Forelimb muscle (tissue), 1 donor: ENCODE data around the gene SGSM2. TPM values are rescaled to one million over a fixed set of nuclear protein-coding genes. Genes with fewer than 3 reads are reported as not detected.
"Not testable (repeated sequence)": the region's sequence is repeated elsewhere in the genome, so short reads cannot be mapped to it uniquely, and the experiment has no call there.

Source experiments
- DNase-seq: peaks from one replicate; pipeline ENCODE4 v3.0.0-alpha.2; 2013; ENCODE audit warnings: low read depth
- polyA plus RNA-seq: library from polyadenylated mRNA; unstranded; fragments of 120-200 nt; gene quantifications from one replicate; pipeline ENCODE4 v1.2.1, GENCODE V29; 2013; ENCODE audit not compliant: insufficient read length

The SGSM2 gene
- 42.4 TPM for polyA plus RNA-seq

GRCh38 chr17:2336852-2337543 lies at the start of gene SGSM2:
Gene SGSM2, plus strand, starts transcription at chr17:2337501. Its CDS starts 188 bp downstream, at chr17:2337689.
- peak; percentile 9 for DNase-seq

GRCh38 chr17:2289878-2290478 lies 47.3 kb upstream of the SGSM2 start:
- DNase-seq, result no peak

GRCh38 chr17:2292100-2292499 lies 45.2 kb upstream of the SGSM2 start:
- DNase-seq, result no peak

- DNase-seq, result no peak
Observed at GRCh38 chr17:2295575-2295974, 41.7 kb upstream of the SGSM2 start.

- no peak for DNase-seq
Observed at GRCh38 chr17:2297023-2297422, 40.3 kb upstream of the SGSM2 start.

- no peak for DNase-seq
Observed at GRCh38 chr17:2299136-2299535, 38.2 kb upstream of the SGSM2 start.

- no peak for DNase-seq
Observed at GRCh38 chr17:2299756-2300155, 37.5 kb upstream of the SGSM2 start.

GRCh38 chr17:2302778-2303203 lies 34.5 kb upstream of the SGSM2 start:
- DNase-seq, result no peak

GRCh38 chr17:2303204-2304188 lies 33.8 kb upstream of the SGSM2 start, which contains the start of the genes SMG6 and SRR:
Gene SMG6, minus strand, starts transcription at chr17:2303785. Its CDS starts 65 bp downstream, at chr17:2303720.
Gene SRR, plus strand, starts transcription at chr17:2303950. Its CDS starts 11,611 bp downstream, at chr17:2315561.
- peak; percentile 54 for DNase-seq

GRCh38 chr17:2304931-2305330 lies 32.4 kb upstream of the SGSM2 start:
- DNase-seq, result no peak

- DNase-seq, result no peak
Observed at GRCh38 chr17:2309338-2310154, 27.8 kb upstream of the SGSM2 start.

GRCh38 chr17:2312736-2313135 lies 24.6 kb upstream of the SGSM2 start:
- DNase-seq, result no peak

- not testable (repeated sequence) for DNase-seq
Observed at GRCh38 chr17:2316916-2317205, 20.4 kb upstream of the SGSM2 start.

GRCh38 chr17:2317796-2318195 lies 19.5 kb upstream of the SGSM2 start:
- no peak for DNase-seq

- no peak for DNase-seq
Observed at GRCh38 chr17:2319051-2319450, 18.2 kb upstream of the SGSM2 start.

- DNase-seq, result no peak
Observed at GRCh38 chr17:2321399-2321798, 15.9 kb upstream of the SGSM2 start.

GRCh38 chr17:2323629-2324314 lies 13.5 kb upstream of the SGSM2 start:
- no peak for DNase-seq

GRCh38 chr17:2331303-2331702 lies 6.0 kb upstream of the SGSM2 start:
- no peak for DNase-seq

- no peak for DNase-seq
Observed at GRCh38 chr17:2335726-2336214, 1.5 kb upstream of the SGSM2 start.

GRCh38 chr17:2336215-2336851 lies 968 bp upstream of the SGSM2 start, which contains the start of gene TSR1:
Gene TSR1, minus strand, starts transcription at chr17:2336457. Its CDS starts 30 bp downstream, at chr17:2336427.
- DNase-seq, result peak; percentile 70
